DMS153 (cell line): ENCODE measurements around the gene MYO9B.

ENCODE experiments used
- DNase-seq: peaks from one replicate; lab custom pipeline; 2025; lab: John Stamatoyannopoulos, UW

The MYO9B gene

DNA sequence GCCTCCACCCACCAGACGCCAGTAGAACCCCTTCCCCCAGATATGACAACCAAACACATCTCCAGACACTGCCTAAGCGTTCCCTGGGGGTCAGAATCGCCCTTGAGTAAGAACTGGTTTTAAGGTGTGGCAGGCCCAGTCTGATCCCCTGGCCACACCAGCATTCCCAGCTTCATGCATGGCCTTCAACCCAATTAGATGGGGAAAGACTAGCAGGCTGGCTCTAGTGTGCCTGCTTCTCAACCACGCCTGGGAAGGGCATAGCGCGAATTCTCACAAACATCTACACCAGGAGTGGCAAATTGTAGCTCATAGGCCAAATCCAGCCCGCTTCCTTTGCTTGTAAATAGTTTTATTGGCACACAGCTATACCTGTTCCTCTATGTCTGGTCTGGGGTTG, 13.9 kb upstream of the MYO9B start:
- no peak for DNase-seq

DNA sequence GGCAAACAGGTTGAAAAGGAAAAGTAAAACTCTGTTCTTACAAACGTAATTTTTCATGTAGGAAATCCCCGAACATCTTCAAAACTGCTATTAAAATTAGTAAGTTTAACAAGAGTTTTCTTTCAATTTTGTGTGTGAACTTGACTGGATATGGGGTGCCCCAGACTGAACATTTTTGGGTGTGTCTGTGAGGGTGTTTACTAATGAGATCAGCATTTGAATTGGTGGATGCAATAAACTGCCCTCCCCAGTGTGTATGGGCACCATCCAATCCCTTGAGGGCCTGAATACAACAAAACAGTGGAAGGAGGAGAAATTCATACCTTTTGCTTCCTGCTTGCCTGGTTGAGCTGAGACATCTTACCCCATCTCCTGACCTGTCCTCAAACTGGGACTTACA, 12.1 kb upstream of the MYO9B start:
- DNase-seq, result no peak

DNA sequence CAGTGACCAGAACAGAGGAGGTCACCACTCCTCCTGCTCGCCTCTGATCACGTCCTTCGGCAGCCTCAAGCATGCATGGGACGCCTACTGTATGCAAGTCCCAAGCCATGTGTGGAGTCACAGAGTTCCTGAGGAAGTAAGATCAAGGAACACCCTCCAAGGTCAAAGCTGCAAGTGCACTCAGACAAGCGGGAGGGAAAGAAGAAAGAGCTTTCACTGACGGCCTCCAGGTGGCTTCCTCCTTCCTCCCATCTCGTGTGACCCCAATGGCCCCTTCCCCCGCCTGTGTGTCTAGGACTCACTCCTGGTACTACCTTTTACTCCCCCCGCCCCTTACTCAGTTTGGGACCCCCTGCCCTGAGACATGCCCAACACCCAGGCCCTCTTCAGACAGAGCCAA, 6.4 kb upstream of the MYO9B start:
- no peak for DNase-seq

DNA sequence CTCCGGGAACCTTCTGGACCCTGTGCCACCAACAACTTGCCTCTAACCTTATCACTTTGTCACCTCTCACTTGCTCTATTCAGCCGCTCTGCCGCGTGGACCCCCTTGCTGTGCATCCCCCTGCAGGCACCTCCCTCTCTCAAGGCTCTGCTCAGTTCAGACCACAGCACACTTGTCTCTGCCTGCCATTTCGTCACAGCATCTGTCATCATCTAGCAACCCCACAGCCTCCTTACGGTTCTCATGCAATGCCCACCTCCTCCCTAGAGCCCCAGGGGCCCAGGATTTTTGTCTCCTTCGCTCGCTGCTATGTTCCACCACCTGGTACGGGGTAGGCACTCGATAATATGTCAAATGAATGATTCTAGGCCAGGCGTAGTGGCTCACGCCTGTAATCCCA, 5.2 kb upstream of the MYO9B start:
- DNase-seq, result no peak

DNA sequence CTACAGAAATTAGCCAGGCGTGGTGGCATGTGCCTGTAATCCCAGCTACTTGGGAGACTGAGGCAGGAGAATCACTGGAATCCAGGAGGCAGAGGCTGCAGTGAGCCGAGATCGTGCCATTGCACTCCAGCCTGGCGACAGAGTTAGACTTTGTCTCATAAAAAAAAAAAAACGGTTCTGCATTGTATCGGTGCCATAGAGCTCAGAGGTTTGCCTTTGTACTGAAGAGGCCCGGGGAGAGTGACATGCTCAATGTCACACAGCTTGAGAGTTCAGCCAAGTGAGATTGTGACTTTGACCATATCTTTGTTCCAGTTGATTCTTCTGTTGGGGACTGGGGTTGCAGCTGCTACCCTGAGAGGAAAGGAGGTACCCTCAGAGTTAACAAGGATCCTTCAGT, 4.7 kb upstream of the MYO9B start:
- DNase-seq, result no peak

DNA sequence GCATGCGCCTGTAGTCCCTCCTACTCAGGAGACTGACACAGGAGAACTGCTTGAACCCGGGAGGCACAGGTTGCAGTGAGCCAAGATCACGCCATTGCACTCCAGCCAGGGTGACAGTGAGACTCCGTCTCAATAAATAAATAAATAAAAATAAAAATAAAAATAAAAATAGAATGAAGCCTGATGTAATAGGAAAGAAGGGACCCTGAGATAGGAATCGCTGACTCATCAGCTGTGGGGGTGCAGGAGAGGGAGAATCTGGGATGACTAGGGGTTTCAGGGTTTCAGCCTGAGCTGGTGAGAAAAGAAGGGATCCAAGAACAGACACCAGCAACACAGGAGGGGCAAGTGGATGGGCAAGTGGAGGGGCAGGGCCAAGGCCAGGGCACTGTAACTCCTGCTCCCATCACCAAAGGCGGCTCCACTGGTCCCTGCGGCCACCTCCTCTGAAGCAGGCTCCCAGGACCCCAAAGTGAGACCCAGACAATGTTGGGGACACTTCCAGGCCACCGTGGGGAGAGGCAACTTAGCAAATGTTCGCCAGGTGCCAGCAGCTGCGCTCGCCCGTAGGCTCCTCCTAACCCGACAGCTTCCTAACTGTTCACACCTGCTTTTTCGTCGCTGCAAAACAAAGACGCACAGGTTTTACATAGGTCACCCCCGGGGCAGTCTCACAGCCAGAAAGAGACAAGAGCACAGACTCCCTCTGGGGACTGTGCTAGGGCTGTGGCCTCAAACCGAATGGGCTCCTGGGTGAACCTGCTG, 1.5 kb upstream of the MYO9B start:
- DNase-seq, result no peak

DNA sequence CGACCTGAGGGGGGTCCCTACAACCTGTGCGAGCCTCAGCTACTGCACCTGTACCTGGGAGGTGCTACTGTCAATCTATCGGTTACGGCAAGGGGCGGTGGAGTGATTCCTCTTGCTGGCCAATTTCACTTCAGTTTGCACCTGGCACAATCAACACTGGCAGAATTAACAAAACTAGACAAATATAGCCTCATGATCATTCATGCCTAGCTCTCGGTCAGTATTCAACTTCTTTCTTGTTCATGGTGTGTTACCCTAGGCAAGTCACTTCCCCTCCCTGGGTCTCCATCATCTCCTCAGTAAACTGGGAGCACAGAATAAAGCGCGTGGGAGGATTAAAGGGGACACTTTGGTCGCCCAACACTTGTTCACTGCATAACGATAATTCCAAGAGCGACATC, 943 bp upstream of the MYO9B start:
- no peak for DNase-seq

DNA sequence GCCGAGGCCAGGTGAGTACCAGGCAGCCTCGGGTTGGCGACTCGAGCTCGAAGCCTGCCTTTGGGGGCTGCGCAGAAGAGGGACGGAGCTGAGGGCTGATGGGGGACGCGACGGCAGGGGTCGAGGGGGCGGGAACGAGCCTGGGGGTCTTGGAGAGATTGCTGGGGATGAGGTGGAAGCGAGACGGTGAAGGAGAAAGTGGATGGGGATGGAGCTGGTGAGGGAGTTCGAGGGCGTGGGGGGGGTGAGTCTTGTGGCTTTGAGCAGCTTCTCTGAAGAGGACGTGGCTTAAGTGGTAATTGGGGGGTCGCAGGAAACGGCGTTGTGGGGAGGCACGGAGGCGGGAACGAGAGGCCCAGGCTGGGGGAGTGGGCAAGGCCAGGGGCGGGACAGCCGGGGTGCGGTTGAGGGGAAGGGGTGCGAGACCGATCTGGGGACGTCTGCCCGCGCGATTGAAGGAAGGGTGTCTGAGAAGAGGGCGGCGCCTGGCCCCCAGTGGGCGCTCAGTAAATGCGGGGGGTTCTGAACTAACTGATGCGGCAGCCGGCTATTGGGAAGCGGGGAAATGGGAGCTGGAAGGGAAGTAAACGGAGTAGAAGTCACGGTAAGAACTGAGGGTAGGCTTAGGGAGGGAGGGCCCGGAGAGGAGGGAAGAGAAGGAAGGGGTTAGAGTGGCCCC, 426 bp downstream of the MYO9B start:
- no peak for DNase-seq

DNA sequence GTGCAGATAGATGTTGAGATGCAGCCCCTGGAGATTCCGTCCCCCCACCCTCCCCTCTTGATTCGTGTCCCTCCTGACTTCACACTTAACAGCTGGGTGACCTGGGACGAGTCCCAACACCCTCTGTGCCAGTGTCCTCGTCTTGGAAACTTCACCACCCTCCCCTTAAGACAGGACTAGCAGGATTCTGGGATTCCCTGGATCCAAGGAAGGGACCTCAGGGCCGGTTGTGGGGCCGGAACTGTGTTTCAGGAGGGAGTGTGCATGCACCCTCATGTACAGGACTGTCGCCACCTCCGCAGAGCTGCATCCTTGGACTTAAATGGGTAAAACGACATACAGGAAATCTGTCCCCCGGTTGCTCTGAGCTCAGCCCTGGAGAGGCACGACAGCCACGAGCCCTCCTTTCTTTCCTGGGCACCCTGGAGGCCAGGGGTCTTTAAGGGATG, 990 bp downstream of the MYO9B start:
- DNase-seq, result no peak

DNA sequence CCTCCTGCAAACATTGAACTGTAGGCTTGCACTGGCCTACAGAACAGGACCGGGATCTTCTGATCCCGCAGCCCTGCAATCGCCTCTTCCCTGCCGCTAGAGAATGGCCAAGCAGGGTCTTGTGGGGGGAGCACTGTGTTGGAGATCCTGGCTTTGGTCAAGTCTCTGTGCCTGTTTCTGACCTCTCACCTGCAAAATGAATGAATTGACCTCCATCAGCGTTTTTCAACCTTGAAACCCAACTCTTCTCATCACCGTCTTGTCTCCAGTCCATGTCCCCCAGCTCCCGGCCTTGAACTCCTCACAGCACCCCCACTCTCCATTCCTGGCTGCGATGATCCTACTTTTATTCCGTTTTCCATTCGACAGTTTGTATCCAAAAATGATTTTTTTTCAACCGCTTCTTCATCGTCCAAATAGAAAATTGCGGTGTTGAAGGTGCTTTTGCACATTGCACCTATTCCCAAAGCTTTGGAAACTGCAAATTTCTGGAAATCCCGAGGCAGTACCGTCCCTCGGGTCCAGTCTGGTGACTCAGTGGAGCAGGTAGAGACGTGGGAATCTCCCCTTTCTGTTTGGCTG, 2.0 kb downstream of the MYO9B start:
- no peak for DNase-seq

DNA sequence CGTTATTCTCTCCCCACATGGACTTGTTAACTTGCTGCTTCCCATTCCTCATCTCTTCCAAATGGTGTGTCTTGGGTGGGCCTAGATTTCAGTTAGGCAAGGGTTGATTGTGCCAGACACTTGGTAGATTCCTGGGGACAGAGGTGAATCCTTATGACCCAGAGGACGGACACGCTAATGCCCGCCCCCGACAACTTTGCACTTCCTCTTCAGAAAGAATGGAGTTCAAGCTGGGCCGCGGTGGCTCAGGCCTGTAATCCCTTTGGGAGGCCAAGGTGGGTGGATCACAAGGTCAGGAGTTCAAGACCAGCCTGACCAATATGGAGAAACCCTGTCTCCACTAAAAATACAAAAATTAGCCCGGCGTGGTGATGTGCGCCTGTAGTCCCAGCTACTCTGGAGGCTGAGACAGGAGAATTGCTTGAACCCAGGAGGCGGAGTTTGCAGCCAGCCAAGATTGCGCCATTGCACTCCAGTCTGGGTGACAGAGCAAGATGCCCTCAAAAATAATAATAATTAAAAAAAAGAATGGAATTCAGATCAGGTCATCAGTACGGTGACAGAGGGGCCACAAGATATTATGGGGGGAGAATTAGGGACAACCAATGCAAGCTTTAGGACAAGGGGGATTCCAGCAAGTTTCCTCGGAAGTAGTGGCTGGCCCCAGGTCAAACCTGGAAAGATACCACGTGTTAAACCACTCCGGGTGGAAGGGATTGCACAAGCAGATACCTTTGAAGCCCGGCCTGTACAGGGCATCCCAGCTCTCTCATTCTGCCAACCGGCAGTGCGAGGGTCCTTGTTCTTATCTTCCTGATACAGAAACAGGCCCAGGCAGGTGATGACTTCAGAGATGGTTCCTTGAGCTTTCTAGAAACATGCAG, 2.7 kb downstream of the MYO9B start:
- DNase-seq, result no peak

DNA sequence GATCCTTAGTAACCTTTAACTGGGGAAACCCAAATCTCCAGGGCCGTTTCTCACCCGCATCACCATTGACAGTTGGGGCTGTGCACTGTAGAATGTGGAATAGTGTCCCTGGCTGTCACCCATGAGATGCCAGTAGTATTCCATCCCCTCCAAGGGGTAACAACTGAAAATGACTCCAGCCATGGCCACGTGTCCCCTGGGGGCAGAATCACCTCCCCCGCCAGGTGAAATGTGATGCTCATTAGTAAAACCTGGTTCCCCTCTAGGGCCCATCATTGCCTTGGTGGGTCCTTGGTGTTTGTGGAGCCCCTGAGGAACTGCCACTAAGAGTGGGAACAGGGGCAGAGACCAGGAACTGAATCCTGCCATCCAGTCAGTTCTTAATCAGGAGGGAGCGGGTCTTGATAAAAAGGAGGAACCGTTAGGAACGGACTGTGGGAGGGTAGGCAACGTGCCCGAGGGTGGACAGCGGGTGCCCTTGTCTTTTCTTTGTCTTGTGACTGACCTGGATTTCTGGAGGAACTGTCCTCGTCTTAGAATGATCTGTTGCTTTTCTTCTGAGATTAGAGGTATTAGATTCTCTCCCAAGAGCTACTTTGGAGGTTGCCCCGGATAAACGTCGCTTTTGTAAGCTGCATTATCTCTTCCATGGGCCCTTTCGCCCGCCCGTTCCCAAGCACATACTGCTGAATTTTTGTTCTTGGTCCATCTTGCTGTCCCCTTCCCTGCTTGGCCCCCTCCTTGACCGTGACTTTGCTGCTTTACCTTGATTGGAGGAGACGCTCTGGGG, 3.5 kb downstream of the MYO9B start:
- no peak for DNase-seq

DNA sequence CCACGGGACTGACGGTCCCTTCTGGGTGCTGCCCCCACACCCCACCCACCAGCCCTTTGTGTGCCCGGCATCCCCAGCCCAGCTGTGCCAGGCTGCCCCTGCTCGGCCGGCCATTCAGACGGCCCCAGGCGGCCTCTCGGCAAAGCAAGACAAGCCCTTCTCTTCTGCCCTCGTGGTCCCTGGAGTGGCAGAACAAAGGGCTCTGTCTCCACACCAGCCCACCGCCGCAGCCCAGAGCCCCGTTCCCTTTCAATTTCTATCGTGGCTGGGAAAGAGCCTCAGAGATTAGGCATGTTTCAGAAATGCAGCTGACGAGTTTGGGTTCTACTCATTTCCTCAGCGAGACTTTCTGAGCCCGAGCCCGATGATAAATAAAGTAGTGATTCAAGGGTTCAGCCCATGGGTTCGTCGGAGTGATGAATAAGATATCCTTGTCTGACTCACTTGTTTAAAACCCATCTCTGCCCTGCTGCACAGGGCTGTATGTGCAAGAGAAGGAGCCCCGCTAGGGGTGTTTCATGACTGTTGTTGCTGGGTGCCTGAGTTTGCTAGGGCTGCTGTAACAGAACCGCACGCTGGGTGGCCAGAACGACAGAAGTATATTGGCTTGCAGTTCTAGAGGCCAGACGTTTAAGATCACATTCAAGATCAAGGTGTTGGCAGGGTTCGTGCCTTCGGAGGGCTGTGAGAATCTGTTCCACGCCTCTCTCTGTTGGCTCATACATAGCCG, 4.3 kb downstream of the MYO9B start:
- no peak for DNase-seq

DNA sequence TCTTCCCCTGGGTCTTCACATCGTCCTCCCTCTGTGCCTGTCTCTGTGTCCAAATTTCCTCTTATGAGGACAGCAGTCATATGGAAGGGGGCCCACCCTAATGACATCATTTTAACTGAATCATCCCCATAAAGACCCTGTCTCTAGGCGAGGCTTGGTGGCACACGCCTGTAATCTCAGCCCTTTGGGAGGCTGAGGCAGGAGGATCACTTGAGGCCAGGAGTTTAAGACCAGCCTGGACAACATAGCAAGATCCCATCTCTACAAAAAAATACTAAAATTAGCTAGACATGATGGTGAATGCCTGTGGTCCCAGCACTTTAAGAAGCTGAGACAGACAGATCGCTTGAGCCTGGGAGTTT, 4.8 kb downstream of the MYO9B start:
- DNase-seq, result no peak

DNA sequence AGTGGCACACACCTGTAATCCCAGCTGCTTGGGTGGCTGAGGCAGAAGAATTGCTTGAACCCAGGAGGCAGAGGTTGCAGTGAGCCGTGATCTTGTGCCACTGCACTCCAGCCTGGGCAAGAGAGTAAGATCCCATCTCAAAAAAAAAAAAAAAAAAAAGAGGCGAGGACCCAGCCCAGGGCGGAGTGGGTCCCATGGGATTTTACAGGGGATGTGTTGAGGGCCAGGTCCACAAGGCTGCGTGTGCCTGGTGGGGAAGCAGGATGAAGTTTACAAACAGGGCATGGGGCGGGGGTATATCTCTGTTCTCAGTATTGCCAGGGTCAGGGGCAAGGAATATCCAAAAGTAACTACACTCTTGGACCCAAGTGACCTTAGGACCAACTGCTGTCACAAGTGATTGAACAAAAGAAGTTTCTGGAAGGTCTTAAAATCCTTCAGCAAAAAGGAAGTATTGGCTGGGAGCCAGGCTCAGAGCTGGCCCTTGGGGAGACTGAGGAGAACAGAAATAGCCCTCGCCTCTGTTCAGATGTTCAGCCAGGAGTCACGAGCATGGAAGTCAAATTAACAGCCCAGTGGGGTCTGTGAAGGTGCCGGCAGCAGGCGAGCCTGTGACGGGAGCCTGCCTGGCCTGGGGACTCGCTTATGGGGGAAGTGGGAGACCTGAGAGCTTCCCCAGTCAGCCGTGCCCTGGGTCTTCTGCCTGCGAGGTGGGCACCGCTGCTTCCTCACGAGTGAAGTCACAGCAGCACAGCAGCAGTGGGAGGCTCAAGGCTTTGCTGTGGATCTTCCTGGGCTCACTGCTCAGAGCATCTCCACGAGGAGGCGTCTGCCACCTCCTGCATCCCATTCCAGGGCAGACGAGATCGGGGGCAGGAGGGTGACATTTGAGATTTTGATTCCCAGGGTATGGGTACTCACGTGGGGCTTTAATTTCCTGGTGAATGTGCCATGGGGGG, 6.4 kb downstream of the MYO9B start:
- no peak for DNase-seq

DNA sequence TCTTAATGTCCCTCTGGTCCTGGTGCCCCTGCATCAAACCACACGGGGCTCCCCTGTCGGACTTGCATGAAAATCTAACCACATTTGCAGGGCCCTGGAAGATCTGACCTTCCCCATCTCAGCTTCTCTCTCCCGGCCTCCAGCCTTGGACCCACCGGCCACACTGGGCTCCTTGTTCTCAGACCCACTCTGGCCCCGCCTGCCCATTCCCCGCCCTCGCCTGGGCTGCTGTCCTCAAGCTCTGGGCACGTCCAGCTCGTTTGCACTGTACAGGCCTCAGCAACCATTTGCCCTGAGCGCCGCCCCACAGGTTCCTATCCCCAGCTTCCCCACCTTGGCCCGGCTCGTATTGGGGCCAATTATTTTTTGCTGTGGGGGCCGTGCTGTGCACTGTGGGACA, 10.5 kb downstream of the MYO9B start:
- no peak for DNase-seq

DNA sequence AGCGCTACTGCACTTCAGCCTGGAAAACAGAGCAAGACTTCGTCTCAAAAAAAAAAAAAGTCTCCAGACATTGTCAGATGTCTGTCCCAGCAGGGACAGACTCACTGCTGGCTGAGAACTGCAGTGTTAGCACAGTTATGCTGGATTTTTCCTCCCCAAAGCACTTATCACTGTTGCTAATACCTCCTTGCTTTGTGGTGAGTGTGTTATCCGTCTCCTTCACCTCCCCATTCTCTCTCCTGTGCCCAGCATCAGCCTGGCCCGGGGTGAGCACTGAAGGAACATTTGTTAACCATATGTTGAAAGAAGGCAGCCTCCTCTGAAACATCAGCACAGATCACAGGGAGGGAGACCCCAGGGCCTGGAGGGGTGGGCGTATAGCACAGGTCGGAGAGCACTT, 11.3 kb downstream of the MYO9B start:
- no peak for DNase-seq

DNA sequence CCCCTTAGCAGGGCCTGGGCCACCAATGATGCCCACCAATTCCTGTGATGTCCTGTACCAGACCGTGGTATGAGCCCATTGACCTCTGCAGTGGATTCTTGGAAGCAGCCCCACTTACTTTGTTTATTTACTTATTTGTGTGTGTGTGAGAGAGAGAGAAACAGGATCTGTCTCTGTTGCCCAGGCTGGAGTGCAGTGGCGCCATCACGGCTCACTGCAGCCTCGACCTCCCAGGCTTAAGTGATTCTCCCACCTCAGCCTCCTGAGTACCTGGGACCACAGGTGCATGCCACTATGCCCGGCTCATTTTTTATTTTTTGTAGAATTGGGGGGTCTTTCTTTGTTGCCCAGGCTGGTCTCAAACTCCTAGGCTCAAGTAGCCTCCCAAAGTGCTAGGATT, 13.0 kb downstream of the MYO9B start:
- no peak for DNase-seq

DNA sequence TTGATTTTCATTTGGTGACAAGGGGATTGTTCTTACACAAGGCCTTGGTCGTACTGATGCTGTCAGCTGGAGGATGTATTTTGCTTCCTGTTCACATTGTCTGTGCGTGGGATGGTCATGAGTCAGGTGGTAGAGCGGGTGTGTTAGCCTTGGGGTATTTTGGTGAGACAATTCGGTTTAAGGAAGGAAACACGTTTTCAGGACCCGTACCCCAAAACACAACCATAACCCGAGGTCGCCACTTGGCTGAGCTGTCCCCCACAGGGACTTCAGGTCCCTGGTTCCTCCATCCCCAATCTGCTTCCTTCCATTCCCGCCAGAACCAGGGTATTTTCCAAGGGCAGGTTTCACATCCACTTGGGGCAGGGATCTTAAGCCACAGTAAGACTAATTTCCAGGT, 15.0 kb downstream of the MYO9B start:
- DNase-seq, result no peak
